Measurements from ENCODE around the gene DCAF11.
A peak's percentile ranks its signal among the peaks of the same experiment; 100 is the strongest.

Gene DCAF11

GRCh38 chr14:24147761-24148428, 33.3 kb downstream of the DCAF11 start:
- H3K27ac ChIP-seq: peak overlapping the region; percentile 77 to 98
- TF ChIP-seq, protein P1, sequence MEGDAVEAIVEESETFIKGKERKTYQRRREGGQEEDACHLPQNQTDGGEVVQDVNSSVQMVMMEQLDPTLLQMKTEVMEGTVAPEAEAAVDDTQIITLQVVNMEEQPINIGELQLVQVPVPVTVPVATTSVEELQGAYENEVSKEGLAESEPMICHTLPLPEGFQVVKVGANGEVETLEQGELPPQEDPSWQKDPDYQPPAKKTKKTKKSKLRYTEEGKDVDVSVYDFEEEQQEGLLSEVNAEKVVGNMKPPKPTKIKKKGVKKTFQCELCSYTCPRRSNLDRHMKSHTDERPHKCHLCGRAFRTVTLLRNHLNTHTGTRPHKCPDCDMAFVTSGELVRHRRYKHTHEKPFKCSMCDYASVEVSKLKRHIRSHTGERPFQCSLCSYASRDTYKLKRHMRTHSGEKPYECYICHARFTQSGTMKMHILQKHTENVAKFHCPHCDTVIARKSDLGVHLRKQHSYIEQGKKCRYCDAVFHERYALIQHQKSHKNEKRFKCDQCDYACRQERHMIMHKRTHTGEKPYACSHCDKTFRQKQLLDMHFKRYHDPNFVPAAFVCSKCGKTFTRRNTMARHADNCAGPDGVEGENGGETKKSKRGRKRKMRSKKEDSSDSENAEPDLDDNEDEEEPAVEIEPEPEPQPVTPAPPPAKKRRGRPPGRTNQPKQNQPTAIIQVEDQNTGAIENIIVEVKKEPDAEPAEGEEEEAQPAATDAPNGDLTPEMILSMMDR (IDR thresholded peaks at IDR 0.05): no peak
- no peak for DNase-seq (ENCODE audit: low spot score)
- H3K4me3 ChIP-seq: peak overlapping the region; percentile 84

GRCh38 chr14:24149302-24149969, 34.9 kb downstream of the DCAF11 start:
- TF ChIP-seq, protein P1 (IDR thresholded peaks at IDR 0.05): no peak
- Histone ChIP-seq H3K4me3 (no peak overlapping the region), H3K27ac (no peak overlapping the region)
- no peak for DNase-seq (ENCODE audit: low spot score)

DNA sequence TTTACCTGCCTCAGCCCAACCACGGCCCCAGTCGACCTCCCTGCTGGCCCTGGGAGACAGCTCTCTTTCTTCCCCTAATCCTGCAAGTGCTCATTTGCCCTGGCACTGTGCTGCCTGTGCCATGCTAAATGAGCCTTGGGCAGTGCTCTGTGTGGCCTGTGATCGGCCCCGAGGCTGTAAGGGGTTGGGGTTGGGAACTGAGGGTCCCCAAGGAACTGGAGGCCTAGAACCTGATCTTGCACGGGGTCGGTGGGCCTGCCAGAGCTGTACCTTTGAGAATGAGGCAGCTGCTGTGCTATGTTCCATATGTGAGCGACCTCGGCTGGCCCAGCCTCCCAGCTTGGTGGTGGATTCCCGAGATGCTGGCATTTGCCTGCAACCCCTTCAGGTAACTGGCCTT, 35.5 kb downstream of the DCAF11 start:
- DNase-seq (ENCODE audit: low spot score): no peak
- Histone ChIP-seq H3K4me3 (no peak overlapping the region), H3K27ac (no peak overlapping the region)
- TF ChIP-seq, protein P1 (IDR thresholded peaks at IDR 0.05): no peak

GRCh38 chr14:24150567-24150966, 36.0 kb downstream of the DCAF11 start:
- no peak overlapping the region for H3K4me3 ChIP-seq
- no peak overlapping the region for H3K27ac ChIP-seq
- no peak for DNase-seq (ENCODE audit: low spot score)
- TF ChIP-seq, protein P1 (IDR thresholded peaks at IDR 0.05): no peak

GRCh38 chr14:24150993-24151392, 36.4 kb downstream of the DCAF11 start:
- Histone ChIP-seq H3K4me3 (no peak overlapping the region), H3K27ac (no peak overlapping the region)
- DNase-seq (ENCODE audit: low spot score): no peak
- TF ChIP-seq, protein P1 (IDR thresholded peaks at IDR 0.05): no peak

DNA sequence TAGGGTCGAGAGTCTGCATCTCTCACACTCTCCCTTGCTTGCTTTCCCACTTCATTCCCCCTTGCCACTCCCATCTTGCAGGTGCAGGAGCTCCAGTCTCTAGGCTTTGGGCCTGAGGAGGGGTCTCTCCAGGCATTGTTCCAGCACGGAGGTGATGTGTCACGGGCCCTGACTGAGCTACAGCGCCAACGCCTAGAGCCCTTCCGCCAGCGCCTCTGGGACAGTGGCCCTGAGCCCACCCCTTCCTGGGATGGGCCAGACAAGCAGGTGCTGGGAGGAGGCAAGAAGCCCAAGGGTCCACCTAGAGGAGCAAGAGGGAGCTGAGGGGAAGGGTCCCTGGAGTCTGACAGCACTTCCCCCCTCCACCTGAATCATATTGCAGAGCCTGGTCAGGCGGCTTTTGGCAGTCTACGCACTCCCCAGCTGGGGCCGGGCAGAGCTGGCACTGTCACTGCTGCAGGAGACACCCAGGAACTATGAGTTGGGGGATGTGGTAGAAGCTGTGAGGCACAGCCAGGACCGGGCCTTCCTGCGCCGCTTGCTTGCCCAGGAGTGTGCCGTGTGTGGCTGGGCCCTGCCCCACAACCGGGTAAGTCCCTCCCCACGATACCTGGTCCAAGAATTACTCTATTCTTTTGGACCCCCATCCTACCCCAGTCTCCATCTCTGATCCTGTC, 37.0 kb downstream of the DCAF11 start:
- TF ChIP-seq, protein P1 (IDR thresholded peaks at IDR 0.05): no peak
- Histone ChIP-seq H3K4me3 (no peak overlapping the region), H3K27ac (no peak overlapping the region)
- DNase-seq (ENCODE audit: low spot score): no peak
